ENCODE results near the gene AOAH.

- TF ChIP-seq ZFP30 (CRISPR knock-in tag; IDR thresholded peaks at IDR 0.05): no peak
- no peak for TF ChIP-seq ESRRG (CRISPR knock-in tag; IDR thresholded peaks at IDR 0.05)
- no peak for TF ChIP-seq TCF4 (CRISPR knock-in tag; IDR thresholded peaks at IDR 0.05; ENCODE audit: borderline replicate concordance)
- peak; percentile 32; the same call in 1 of the 2 replicates for TF ChIP-seq ISL1 (CRISPR knock-in tag; IDR thresholded peaks at IDR 0.05)
- no peak for TF ChIP-seq ZNF565 (CRISPR knock-in tag; conservative IDR thresholded peaks at IDR 0.05; ENCODE audit: low read depth)
- TF ChIP-seq TSHZ2 (CRISPR knock-in tag; IDR thresholded peaks at IDR 0.05): no peak
- TF ChIP-seq CREB5 (CRISPR knock-in tag; IDR thresholded peaks at IDR 0.05; ENCODE audit: low read depth): no peak
- TF ChIP-seq SNAI2 (CRISPR knock-in tag; IDR thresholded peaks at IDR 0.05): no peak
- TF ChIP-seq PPARA (CRISPR knock-in tag; IDR thresholded peaks at IDR 0.05; ENCODE audit: borderline replicate concordance): no peak
- no peak for TF ChIP-seq CSDC2 (CRISPR knock-in tag; IDR thresholded peaks at IDR 0.05)
- TF ChIP-seq ZNF70 (CRISPR knock-in tag; IDR thresholded peaks at IDR 0.05): no peak
- no peak for TF ChIP-seq ZNF8 (CRISPR knock-in tag; IDR thresholded peaks at IDR 0.05)
- no peak for TF ChIP-seq ZFP3 (CRISPR knock-in tag; IDR thresholded peaks at IDR 0.05)
- TF ChIP-seq PATZ1 (CRISPR knock-in tag; IDR thresholded peaks at IDR 0.05; ENCODE audit: borderline replicate concordance): no peak
Observed at GRCh38 chr7:36526863-36527548, 197.3 kb downstream of the AOAH start.

Data from SK-N-SH treated with all-trans-retinoic acid at 6 μM for 48 hours (cell line).